ENCODE measurements around the gene ASTN2.

DNA sequence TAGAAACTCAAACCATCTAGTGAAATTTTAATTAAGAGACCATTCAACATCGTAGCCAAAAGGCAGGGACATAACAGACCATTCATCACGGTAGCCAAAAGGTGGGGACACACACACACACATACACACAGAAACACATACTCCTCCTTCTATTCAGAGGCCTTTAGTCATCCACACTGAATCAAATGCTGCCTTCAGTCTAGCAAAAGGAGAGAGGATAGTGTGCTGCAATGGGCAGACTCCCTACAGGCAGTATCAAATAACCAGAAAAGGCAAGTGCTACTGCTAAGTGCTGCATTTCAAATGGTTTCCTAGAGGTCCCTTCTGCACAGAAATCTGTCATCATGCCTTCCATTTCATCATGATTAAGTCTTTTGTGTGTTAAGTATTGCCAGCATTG is 423.8 kb downstream of the ASTN2 start:
- TF ChIP-seq, protein P1, sequence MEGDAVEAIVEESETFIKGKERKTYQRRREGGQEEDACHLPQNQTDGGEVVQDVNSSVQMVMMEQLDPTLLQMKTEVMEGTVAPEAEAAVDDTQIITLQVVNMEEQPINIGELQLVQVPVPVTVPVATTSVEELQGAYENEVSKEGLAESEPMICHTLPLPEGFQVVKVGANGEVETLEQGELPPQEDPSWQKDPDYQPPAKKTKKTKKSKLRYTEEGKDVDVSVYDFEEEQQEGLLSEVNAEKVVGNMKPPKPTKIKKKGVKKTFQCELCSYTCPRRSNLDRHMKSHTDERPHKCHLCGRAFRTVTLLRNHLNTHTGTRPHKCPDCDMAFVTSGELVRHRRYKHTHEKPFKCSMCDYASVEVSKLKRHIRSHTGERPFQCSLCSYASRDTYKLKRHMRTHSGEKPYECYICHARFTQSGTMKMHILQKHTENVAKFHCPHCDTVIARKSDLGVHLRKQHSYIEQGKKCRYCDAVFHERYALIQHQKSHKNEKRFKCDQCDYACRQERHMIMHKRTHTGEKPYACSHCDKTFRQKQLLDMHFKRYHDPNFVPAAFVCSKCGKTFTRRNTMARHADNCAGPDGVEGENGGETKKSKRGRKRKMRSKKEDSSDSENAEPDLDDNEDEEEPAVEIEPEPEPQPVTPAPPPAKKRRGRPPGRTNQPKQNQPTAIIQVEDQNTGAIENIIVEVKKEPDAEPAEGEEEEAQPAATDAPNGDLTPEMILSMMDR (IDR thresholded peaks at IDR 0.05; ENCODE audit: low read length): no peak
- no peak for TF ChIP-seq EZH2phosphoT487 (IDR thresholded peaks at IDR 0.05; ENCODE audit: low read length)
- no peak for TF ChIP-seq EZH2 (optimal IDR thresholded peaks at IDR 0.05; ENCODE audit: low read depth, low read length)

Measured in MM.1S (cell line).